Ascending aorta (tissue), 2 donors: ENCODE measurements around the gene DBH. TPM values are rescaled to one million over a fixed set of nuclear protein-coding genes. Genes with fewer than 3 reads are reported as not detected.

Experiments
- DNase-seq, 2 donors: peaks; one replicate each; pipeline ENCODE4 v3.0.0-alpha.2; 2019; ENCODE audit warnings: low spot score in 2 of 2
- H3K27ac ChIP-seq, 2 donors: fragments of 200-600 bp; sonication (generic); one replicate each; pipeline ENCODE4 v1.5.1; 2016 to 2017; ENCODE audit warnings: mild to moderate bottlenecking in 1 of 2
- H3K27me3 ChIP-seq: fragments of 200-600 bp; sonication (generic); one replicate; pipeline ENCODE4 v1.5.1; 2017
- H3K36me3 ChIP-seq, 2 donors: fragments of 200-600 bp; sonication (generic); one replicate each; pipeline ENCODE4 v1.5.1; 2016
- H3K4me1 ChIP-seq, 2 donors: fragments of 200-600 bp; sonication (generic); one replicate each; pipeline ENCODE4 v1.5.1; 2016 to 2017; ENCODE audit warnings: mild to moderate bottlenecking in 1 of 2
- H3K4me3 ChIP-seq, 2 donors: fragments of 200-600 bp; sonication (generic); one replicate each; pipeline ENCODE4 v1.5.1; 2016 to 2017; ENCODE audit warnings: mild to moderate bottlenecking in 1 of 2
- H3K9me3 ChIP-seq, 2 donors: fragments of 200-600 bp; sonication (generic); one replicate each; pipeline ENCODE4 v1.5.1; 2016
- CTCF ChIP-seq, 3 experiments: fragments of 200-600 bp in 2 of 3; fragments of 450-650 bp in 1 of 3; sonication (generic) in 2 of 3; IDR thresholded peaks; one replicate each; pipeline ENCODE4 v1.5.1; 2016 to 2019; ENCODE audit warnings: antibody characterized with exemption in 3 of 3, mild to moderate bottlenecking in 1 of 3, moderate library complexity in 1 of 3
- intact Hi-C: fragments of 100-400 bp; cut with DNase I; formaldehyde crosslinking; loops from one replicate; pipeline ENCODE4 v1.15.1; 2023
- total RNA-seq: library from RNA; depleted of rRNA; stranded (reverse); fragments of >200 nt; gene quantifications from one replicate; pipeline ENCODE4 v1.1.0, GENCODE V29; 2016

DBH gene
- total RNA-seq, 1 donor from 2014 or later, result not detected

DNA sequence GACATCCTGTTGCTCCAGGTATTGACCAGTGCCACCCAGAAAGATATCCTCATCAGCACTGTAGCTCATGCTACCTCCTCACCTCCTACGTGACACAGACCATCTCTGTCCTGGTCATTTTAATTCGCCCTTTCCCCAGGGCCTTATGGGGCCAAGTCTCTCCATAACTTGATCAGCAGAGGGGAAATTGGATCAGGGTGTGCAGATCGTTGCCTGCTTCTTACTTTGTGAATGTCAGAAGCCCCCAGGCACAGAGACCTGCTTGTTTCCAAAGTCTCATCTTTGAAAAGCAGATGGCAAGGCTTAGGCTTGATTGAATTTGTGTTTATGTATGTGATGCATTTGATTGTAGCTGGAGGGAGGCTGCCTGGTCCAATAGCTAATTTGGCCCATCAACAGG, 8.8 kb upstream of the DBH start:
- no peak overlapping the region for H3K27ac ChIP-seq
- no peak for TF ChIP-seq CTCF (IDR thresholded peaks at IDR 0.05)
- no peaks in the 10 kb centered on the region for H3K4me1 ChIP-seq
- no peaks in the 10 kb centered on the region for H3K36me3 ChIP-seq
- no peak overlapping the region for H3K4me3 ChIP-seq
- no peak for DNase-seq
- H3K27me3 ChIP-seq, result no peaks in the 10 kb centered on the region
- peaks cover 0 to 13% of the 10 kb centered on the region in 2 donors for H3K9me3 ChIP-seq
- intact Hi-C loops, result no loop called here

DNA sequence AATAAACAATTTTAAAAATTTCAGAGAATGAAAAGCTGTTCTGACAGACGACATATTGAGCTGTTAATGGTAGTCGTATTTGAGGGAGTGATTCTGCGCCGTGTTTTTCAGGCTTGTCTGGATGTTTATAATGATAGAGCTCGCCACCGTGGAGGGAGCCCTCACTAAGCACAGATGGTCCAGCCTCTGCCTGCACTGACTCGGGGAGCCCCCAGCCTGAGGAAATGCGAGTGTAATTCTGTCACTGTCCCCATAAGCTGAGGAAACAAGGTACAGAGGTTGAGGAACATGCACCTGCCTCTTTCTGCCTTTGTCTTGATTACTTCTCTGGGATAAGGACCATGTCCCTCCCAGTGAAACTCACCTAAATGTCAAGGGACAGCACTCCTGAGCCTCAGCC, 7.4 kb upstream of the DBH start:
- intact Hi-C loops, result no loop called here
- DNase-seq, result no peak

DNA sequence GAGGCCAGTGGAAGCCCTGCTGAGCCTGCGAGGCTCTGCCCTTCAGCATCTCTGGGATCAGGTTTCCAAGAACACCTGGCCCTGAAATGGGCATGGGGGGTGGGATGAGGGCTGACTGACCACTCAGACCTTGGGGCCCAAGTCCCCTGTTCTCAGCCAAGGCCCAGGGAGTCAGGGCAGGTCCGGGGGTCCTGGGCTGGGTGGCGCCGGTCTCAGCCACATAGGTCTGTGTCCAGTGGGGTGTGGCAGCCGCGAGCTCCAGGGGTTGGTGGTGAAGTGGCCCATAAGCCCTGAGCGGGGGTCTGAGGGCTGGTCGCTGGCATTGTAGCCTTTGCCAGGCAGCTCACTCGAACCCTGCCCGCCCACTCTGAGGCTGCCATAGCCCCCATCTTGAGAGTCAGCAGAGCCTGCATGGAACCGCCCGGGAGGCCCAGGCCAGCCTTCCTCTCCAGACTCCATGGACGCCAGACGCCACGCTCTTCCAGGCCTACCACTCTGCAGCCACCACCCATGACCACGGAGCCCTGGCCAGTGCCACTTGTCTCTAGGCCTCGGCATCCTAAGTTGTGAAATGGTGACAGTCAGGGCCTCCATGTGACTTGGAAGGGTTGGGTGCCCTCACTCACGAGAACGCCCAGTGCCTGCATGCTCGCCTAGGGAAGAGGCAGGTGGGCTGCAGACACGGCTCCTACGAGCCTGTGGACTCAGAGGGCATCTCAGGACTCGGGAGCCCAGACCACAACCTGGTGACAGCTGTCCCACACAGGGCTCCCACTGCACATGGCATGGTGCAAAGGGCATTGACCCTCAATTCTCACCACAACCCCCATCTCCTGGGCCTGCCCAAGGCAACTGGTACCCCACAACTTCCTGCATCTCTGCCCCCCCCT, 6.7 kb upstream of the DBH start:
- no peak for DNase-seq
- H3K27ac ChIP-seq, result no peak overlapping the region
- H3K4me1 ChIP-seq, result no peaks in the 10 kb centered on the region
- peaks cover 0 to 13% of the 10 kb centered on the region in 2 donors for H3K9me3 ChIP-seq
- TF ChIP-seq CTCF (IDR thresholded peaks at IDR 0.05), result no peak
- H3K36me3 ChIP-seq, result no peaks in the 10 kb centered on the region
- H3K4me3 ChIP-seq, result no peak overlapping the region
- intact Hi-C loops, result no loop called here
- no peaks in the 10 kb centered on the region for H3K27me3 ChIP-seq

More for the DNA sequence above, 7.4 kb upstream of the DBH start:
- Histone ChIP-seq H3K4me1 (no peaks in the 10 kb centered on the region), H3K4me3 (no peak overlapping the region), H3K36me3 (no peaks in the 10 kb centered on the region), H3K27ac (no peak overlapping the region), H3K9me3 (peaks cover 0 to 13% of the 10 kb centered on the region in 2 donors), H3K27me3 (no peaks in the 10 kb centered on the region)
- no peak for TF ChIP-seq CTCF (IDR thresholded peaks at IDR 0.05)

- no peaks in the 10 kb centered on the region for H3K4me1 ChIP-seq
- no peaks in the 10 kb centered on the region for H3K36me3 ChIP-seq
- intact Hi-C loops, result no loop called here
- H3K4me3 ChIP-seq, result no peak overlapping the region
- no peak overlapping the region for H3K27ac ChIP-seq
- TF ChIP-seq CTCF (IDR thresholded peaks at IDR 0.05), result no peak
- no peak for DNase-seq
- H3K27me3 ChIP-seq, result no peaks in the 10 kb centered on the region
- peaks cover 0 to 4% of the 10 kb centered on the region in 2 donors for H3K9me3 ChIP-seq
These were observed 5.1 kb upstream of the DBH start for GRCh38 chr9:133631111-133631510.

- no peak for DNase-seq
- Histone ChIP-seq H3K27me3 (no peaks in the 10 kb centered on the region), H3K9me3 (no peaks in the 10 kb centered on the region), H3K27ac (no peak overlapping the region), H3K36me3 (no peaks in the 10 kb centered on the region), H3K4me3 (no peak overlapping the region), H3K4me1 (no peaks in the 10 kb centered on the region)
- intact Hi-C loops, result no loop called here
- no peak for TF ChIP-seq CTCF (IDR thresholded peaks at IDR 0.05)
These were observed 3.1 kb upstream of the DBH start for GRCh38 chr9:133632806-133633680.
